Upper lobe of left lung (tissue), 6 donors: ENCODE measurements around the gene VAPA. TPM values are rescaled to one million over a fixed set of nuclear protein-coding genes. Genes with fewer than 3 reads are reported as not detected.
"Not testable (repeated sequence)": the region's sequence is repeated elsewhere in the genome, so short reads cannot be mapped to it uniquely, and the experiment has no call there.

Experiments used
- ATAC-seq, 2 donors: fragments of 200-7000 bp; cut with Tn5 transposase; one replicate each; pipeline ENCODE4 v1.9.1; 2022; ENCODE audit warnings: mild to moderate bottlenecking in 2 of 2, moderate library complexity in 2 of 2; ENCODE audit not compliant: low FRiP score in 2 of 2
- DNase-seq, 2 donors: peaks; one replicate each; pipeline ENCODE4 v3.0.0-alpha.2; 2019 to 2020
- H3K27ac ChIP-seq, 4 donors: fragments of 200-600 bp; sonication (generic); one replicate each; pipeline ENCODE4 v1.5.1; 2016 to 2019
- H3K27me3 ChIP-seq, 4 donors: fragments of 200-600 bp; sonication (generic); one replicate each; pipeline ENCODE4 v1.5.1; 2017 to 2019
- H3K36me3 ChIP-seq, 4 donors: fragments of 200-600 bp; sonication (generic); one replicate each; pipeline ENCODE4 v1.5.1; 2016 to 2019
- H3K4me1 ChIP-seq, 4 donors: fragments of 200-600 bp; sonication (generic); one replicate each; pipeline ENCODE4 v1.5.1; 2018 to 2019
- H3K4me3 ChIP-seq, 4 donors: fragments of 200-600 bp; sonication (generic); one replicate each; pipeline ENCODE4 v1.5.1; 2017 to 2019; ENCODE audit warnings: mild to moderate bottlenecking in 2 of 4, moderate library complexity in 1 of 4
- H3K9me3 ChIP-seq, 4 donors: fragments of 200-600 bp; sonication (generic); one replicate each; pipeline ENCODE4 v1.5.1; 2018 to 2019
- CTCF ChIP-seq, 6 experiments: fragments of 450-650 bp in 4 of 6; fragments of 200-600 bp in 2 of 6; sonication (generic) in 2 of 6; IDR thresholded peaks; one replicate each; pipeline ENCODE4 v1.5.1; 2016 to 2019; ENCODE audit warnings: antibody characterized with exemption in 6 of 6
- EP300 ChIP-seq, 4 donors: sonication (generic); formaldehyde crosslinking; IDR thresholded peaks; one replicate each; pipeline ENCODE4 v1.5.1; 2017; ENCODE audit warnings: antibody characterized with exemption in 4 of 4, control low read depth in 2 of 4
- POLR2A ChIP-seq, 4 donors: fragments of 450-650 bp; IDR thresholded peaks; one replicate each; pipeline ENCODE4 v1.5.1; 2016 to 2017; ENCODE audit warnings: antibody characterized with exemption in 4 of 4, mild to moderate bottlenecking in 2 of 4
- POLR2AphosphoS5 ChIP-seq, 2 donors: sonication (generic); formaldehyde crosslinking; IDR thresholded peaks; one replicate each; pipeline ENCODE4 v1.5.1; 2017; ENCODE audit warnings: antibody characterized with exemption in 2 of 2
- WGBS, 2 donors: methylation state at CpG; one replicate each; pipeline ENCODE4 v1.1.5; 2017 to 2018; 5-methylcytosine and 5-hydroxymethylcytosine counted together
- total RNA-seq, 6 donors: library from RNA; depleted of rRNA in 4 of 6; stranded (reverse); fragments of >200 nt in 4 of 6; gene quantifications; one replicate each; pipeline versions ENCODE4 v1.1.0 to v1.2.1, GENCODE V29; 2016 to 2021
- donor health status: DM: no; HTN: no; CAD: no; lungs with moderate emphysema.
- donor health status: DM: no; HTN: yes; CAD: no; lungs with severe emphysema.

The VAPA gene
- total RNA-seq, 6 donors from 2014 or later: 233 to 566 (median 285) TPM

GRCh38 chr18:9901377-9901776 is 12.4 kb upstream of the VAPA start:
- no peaks in the 10 kb centered on the region for H3K36me3 ChIP-seq
- no peaks in the 10 kb centered on the region for H3K4me1 ChIP-seq
- no peaks in the 10 kb centered on the region for H3K9me3 ChIP-seq
- WGBS, 2 donors: 73 to 90% methylated on average over 3 of the region's 3 CpGs
- TF ChIP-seq CTCF (IDR thresholded peaks at IDR 0.05) (no peak), POLR2AphosphoS5 (IDR thresholded peaks at IDR 0.05) (no peak), EP300 (IDR thresholded peaks at IDR 0.05) (no peak)
- ATAC-seq (no peak), DNase-seq (no peak)
- no peaks in the 10 kb centered on the region for H3K27me3 ChIP-seq
- no peak overlapping the region for H3K27ac ChIP-seq
- H3K4me3 ChIP-seq: no peak overlapping the region

GRCh38 chr18:9902264-9902663 is 11.6 kb upstream of the VAPA start:
- not testable (repeated sequence) for H3K9me3 ChIP-seq, H3K27me3 ChIP-seq, H3K4me3 ChIP-seq, ATAC-seq, H3K36me3 ChIP-seq, H3K27ac ChIP-seq, H3K4me1 ChIP-seq
- DNase-seq: peak in 1 of 2 donors; percentile 31
- WGBS, 2 donors: 87 to 95% methylated on average over 12 to 14 of the region's 14 CpGs

GRCh38 chr18:9902832-9903231 is 11.0 kb upstream of the VAPA start:
- TF ChIP-seq POLR2AphosphoS5 (IDR thresholded peaks at IDR 0.05): no peak
- TF ChIP-seq POLR2A (IDR thresholded peaks at IDR 0.05): no peak
- no peak for TF ChIP-seq EP300 (IDR thresholded peaks at IDR 0.05)
- no peak for TF ChIP-seq CTCF (IDR thresholded peaks at IDR 0.05)
- no peaks in the 10 kb centered on the region for H3K27me3 ChIP-seq
- no peak overlapping the region for H3K27ac ChIP-seq
- H3K36me3 ChIP-seq: no peaks in the 10 kb centered on the region
- H3K4me1 ChIP-seq: no peaks in the 10 kb centered on the region
- no peak overlapping the region for H3K4me3 ChIP-seq
- DNase-seq (peak in 1 of 2 donors; percentile 50), ATAC-seq (no peak)
- no peaks in the 10 kb centered on the region for H3K9me3 ChIP-seq
- 75 to 84% methylated on average over 10 of the region's 10 CpGs for WGBS, 2 donors

- ATAC-seq: peak in 1 of 2 donors; percentile 47
- H3K27me3 ChIP-seq: no peaks in the 10 kb centered on the region
- H3K36me3 ChIP-seq: no peaks in the 10 kb centered on the region
- no peak overlapping the region for H3K4me3 ChIP-seq
- H3K9me3 ChIP-seq: no peaks in the 10 kb centered on the region
- H3K27ac ChIP-seq: no peak overlapping the region
- 71 to 78% methylated on average over 5 of the region's 5 CpGs for WGBS, 2 donors
- DNase-seq: no peak
- no peaks in the 10 kb centered on the region for H3K4me1 ChIP-seq
- no peak for TF ChIP-seq CTCF (IDR thresholded peaks at IDR 0.05)
- peak in 1 of 2 donors; percentile 24 for TF ChIP-seq POLR2AphosphoS5 (IDR thresholded peaks at IDR 0.05)
- TF ChIP-seq POLR2A (IDR thresholded peaks at IDR 0.05): peak in 1 of 4 donors; percentile 8
- peak in 1 of 4 donors; percentile 43 for TF ChIP-seq EP300 (IDR thresholded peaks at IDR 0.05)
These were observed 8.4 kb upstream of the VAPA start for GRCh38 chr18:9905401-9905922.

GRCh38 chr18:9906481-9906880 is 7.3 kb upstream of the VAPA start:
- H3K36me3 ChIP-seq: no peaks in the 10 kb centered on the region
- H3K4me1 ChIP-seq: no peaks in the 10 kb centered on the region
- ATAC-seq (peak; percentile 60 to 77), DNase-seq (no peak)
- TF ChIP-seq CTCF (IDR thresholded peaks at IDR 0.05) (no peak), POLR2AphosphoS5 (IDR thresholded peaks at IDR 0.05) (no peak), POLR2A (IDR thresholded peaks at IDR 0.05) (no peak), EP300 (IDR thresholded peaks at IDR 0.05) (no peak)
- WGBS, 2 donors: 59 to 84% methylated on average over 3 of the region's 3 CpGs
- H3K9me3 ChIP-seq: no peaks in the 10 kb centered on the region
- no peak overlapping the region for H3K27ac ChIP-seq
- no peaks in the 10 kb centered on the region for H3K27me3 ChIP-seq
- no peak overlapping the region for H3K4me3 ChIP-seq
